Epithelial cell of esophagus (primary cell): ENCODE measurements around the gene RXRA.

Experiments
- DNase-seq: peaks from one replicate; pipeline ENCODE4 v3.0.0; 2010; ENCODE audit warnings: low read depth
- H3K4me3 ChIP-seq: 2 replicates; pipeline ENCODE4 v1.5.1; 2011; ENCODE audit warnings: mild to moderate bottlenecking, low read length, control low read depth
- CTCF ChIP-seq: IDR thresholded peaks from 2 replicates; pipeline ENCODE4 v1.5.1; 2011; ENCODE audit warnings: low read depth, mild to moderate bottlenecking, low read length, control low read depth, inconsistent platforms; ENCODE audit not compliant: insufficient read depth; ENCODE audit errors: missing control alignments

RXRA gene

DNA sequence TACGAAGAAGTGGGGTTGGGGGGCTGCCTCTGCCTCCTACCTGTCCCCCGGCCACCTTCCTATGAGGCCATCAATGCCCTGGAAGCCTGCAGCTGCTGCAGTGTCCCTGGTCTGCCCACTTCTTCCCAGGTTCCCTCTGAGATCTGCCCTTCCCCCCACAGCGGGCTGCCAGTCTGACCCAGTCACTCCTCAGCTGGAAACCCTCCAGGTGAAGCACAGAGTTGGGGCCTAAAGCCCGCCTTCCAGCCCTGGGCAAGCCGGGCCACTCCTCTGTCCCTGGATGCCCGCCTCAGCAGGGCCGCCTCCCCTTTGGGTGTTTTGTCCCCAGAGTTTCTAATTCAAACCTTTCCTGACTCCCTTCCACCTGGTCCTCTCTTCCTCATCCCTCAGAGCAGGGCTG is 137.0 kb downstream of the RXRA start:
- H3K4me3 ChIP-seq: no peak overlapping the region
- no peak for DNase-seq
- TF ChIP-seq CTCF: no peak

DNA sequence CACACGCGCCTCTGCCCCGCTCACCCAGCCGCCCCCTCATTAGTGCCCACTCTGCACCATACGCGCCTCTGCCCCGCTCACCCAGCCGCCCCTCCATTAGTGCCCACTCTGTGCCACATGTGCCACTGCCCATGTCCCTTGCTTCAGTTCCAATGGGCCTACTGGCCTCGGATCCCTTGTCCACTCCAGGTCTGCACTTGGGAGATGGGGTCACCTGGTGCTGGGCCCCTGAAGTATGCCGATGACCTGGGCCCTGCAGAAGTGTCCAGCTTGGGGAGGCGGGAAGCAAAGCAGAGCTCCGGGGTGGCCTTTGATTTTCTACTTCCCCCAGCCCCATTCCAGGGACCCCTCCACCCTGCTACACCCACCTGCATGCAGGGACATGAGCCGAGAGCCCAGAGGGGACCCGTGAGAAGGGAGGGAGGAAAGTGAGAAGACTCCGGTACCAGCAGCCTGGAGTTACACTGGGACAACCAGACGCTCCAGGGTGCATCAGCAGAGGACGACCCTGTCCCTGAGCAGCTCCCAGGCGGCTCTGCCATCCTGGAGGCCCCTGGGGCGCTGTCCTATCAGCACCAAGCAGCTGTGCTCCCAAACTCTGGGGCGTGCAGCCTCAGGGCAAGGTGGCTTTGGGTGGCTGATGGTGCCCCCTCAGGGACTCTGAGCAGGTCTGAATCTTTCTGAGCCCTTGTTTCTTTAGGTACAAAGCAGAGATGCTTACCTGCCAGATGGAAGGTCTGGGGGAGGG is 140.8 kb downstream of the RXRA start:
- no peak overlapping the region for H3K4me3 ChIP-seq
- TF ChIP-seq CTCF: no peak
- DNase-seq: no peak

DNA sequence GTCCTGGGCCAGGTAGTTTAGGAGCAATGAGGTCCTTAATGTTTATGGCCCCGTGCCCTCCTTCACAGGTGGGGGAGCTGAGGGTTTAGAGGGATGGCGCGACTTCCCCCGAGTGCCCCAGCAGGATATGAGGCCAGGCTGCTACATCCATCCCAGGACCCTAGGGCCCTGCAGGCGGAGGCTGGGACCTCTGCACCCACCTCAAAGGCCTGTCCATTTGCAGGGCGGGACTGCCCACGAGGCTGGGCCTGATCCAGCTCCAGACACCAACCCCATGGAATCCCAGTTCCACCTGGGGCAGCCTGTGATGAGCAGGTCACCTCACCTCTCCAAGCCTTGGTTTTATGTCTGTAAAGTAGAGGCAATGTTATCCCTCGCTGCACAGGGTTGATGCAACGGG is 142.1 kb downstream of the RXRA start:
- TF ChIP-seq CTCF: no peak
- H3K4me3 ChIP-seq: no peak overlapping the region
- no peak for DNase-seq

DNA sequence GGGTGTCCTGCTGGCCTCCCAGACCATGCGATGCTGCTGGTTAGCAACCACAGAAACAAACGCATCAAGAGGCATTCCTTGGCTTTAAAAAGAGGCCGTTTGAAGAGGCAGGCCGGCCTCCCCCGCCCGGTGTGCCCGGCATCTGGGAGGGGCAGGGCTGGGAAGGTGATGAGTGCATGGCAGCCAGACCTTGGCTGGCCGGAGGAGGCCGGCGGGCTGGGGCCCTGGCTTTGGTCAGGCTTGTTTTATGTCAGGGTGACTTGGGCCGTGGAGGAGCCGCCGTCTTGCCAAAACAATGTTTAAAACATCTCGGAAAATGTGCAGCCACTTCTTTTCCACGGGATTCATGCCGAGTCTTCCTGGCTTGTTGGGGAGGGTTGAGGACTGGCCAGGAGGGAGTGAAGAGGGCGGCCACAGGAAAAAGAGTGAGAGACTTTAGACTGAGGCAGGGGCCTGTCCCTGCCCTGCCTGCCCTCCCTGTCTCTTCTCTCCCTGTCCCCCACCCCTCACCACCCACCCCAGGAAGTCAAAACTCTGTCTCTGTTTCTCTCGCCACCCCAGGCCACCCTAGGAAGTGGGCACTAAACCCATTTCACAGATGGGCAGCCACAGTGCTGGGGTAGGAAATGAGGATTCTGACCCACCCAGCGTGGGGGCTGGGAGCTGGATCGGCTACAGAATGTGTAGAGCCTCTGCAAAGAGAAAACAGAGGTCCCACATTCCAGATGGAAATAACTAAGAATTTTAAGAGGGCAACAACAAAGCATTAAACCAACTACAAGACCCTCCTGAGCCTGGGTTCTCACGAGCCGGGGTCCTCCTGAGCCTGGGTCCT is 143.0 kb downstream of the RXRA start:
- no peak for DNase-seq
- no peak overlapping the region for H3K4me3 ChIP-seq
- no peak for TF ChIP-seq CTCF

DNA sequence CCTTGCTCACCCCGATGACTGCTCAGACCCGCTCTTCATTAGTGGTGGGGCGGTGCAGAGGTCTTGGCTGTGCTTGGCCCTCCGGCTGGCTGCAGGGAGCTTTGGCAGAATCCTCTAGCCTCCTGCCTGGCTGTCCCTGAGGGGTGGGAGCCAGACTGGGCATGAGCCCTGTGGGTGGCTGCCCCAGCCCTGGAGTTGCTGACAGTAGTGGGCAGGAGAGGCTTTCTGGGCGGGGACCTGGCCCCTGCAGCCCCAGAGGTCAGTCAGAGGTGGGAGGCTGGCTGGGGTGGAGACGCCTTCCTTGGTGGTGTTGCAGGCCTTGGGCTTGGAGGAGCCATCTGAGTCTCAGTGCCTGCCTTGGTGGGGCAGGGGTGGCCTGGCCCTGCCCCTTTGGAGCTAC is 146.0 kb downstream of the RXRA start:
- no peak for DNase-seq
- H3K4me3 ChIP-seq: no peak overlapping the region
- no peak for TF ChIP-seq CTCF

DNA sequence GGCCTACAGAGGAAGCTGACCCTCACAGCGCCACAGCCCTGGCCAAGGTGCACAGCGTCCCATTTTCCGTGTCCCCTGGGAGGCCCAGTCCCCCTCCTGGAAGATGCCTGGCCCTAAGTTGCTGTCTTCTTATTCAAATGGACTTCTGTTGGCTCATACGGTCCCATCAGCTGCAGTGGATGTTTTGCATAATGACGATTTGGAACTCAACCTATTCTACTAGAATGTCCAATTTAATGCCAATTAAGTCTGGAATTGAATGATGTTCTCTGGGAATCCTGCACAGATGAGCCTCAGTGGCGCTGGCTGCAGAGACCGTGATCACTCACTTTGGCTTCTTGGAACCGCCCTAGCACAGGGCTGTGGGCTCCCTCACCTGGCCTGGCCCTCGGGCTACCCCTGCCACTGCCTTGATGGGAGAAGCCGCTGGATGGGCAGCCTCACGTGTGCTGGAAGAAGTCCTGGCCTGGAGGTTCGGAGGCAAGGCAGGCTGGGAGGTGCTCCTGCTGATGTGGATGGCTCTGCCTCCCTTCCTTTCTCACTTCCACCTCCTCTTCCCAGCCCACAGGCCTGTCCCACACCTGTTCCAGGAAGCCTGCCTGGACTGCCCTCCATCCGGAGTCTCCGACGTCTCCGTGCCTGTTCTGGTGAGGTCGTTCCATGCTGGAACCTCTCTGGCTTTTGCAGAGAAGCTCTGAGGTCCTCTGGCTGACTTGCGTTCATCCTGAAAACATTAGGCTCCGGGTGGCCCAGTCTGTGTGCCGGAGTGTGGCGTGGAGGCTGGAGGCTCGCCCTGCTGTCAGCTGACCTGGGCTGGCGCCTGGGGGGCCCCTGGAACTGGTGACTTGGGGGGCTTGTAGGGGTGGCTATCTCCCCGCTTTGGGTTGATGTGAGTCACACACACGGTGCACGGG is 147.1 kb downstream of the RXRA start:
- no peak for TF ChIP-seq CTCF
- H3K4me3 ChIP-seq: no peak overlapping the region
- no peak for DNase-seq
